Neural cell (in vitro differentiated cells): ENCODE measurements around the gene PLD2.

Experiments used
- EP300 ChIP-seq: fragments of 450-650 bp; conservative IDR thresholded peaks from 2 replicates; pipeline ENCODE4 v1.6.1; 2014; ENCODE audit warnings: antibody characterized with exemption, mild to moderate bottlenecking, moderate library complexity; ENCODE audit not compliant: poor library complexity, severe bottlenecking
- EZH2 ChIP-seq: fragments of 200-600, 300-800 bp; shearing (Covaris generic), sonication (generic); IDR thresholded peaks from 2 replicates; pipeline ENCODE4 v1.6.1; 2014; ENCODE audit warnings: antibody characterized with exemption, low read length, borderline replicate concordance, mild to moderate bottlenecking; ENCODE audit not compliant: insufficient read depth, poor library complexity, severe bottlenecking
- MXI1 ChIP-seq: fragments of 450-650 bp; conservative IDR thresholded peaks from 2 replicates; pipeline ENCODE4 v1.6.1; 2014; ENCODE audit warnings: antibody characterized with exemption, mild to moderate bottlenecking; ENCODE audit not compliant: poor library complexity, severe bottlenecking
- POLR2AphosphoS5 ChIP-seq: IDR thresholded peaks from 2 replicates; pipeline ENCODE4 v1.6.1; 2012
- RAD21 ChIP-seq: fragments of 450-650 bp; conservative IDR thresholded peaks from 2 replicates; pipeline ENCODE4 v1.6.1; 2014; ENCODE audit warnings: antibody characterized with exemption, mild to moderate bottlenecking, moderate library complexity
- SMC3 ChIP-seq: fragments of 450-650 bp; conservative IDR thresholded peaks from 2 replicates; pipeline ENCODE4 v1.6.1; 2014; ENCODE audit warnings: antibody characterized with exemption, mild to moderate bottlenecking, moderate library complexity; ENCODE audit not compliant: poor library complexity
- TAF1 ChIP-seq: IDR thresholded peaks from 2 replicates; pipeline ENCODE4 v1.6.1; 2012; ENCODE audit warnings: low read depth
- TF ChIP-seq, protein P1 (sequence below): fragments of 450-650 bp; IDR thresholded peaks from 2 replicates; pipeline ENCODE4 v1.5.1; 2014; ENCODE audit warnings: antibody characterized with exemption, mild to moderate bottlenecking, moderate library complexity; ENCODE audit not compliant: poor library complexity, severe bottlenecking
- TF ChIP-seq, protein P2 (sequence below): IDR thresholded peaks from 2 replicates; pipeline ENCODE4 v1.6.1; 2012; ENCODE audit warnings: borderline replicate concordance

DNA sequence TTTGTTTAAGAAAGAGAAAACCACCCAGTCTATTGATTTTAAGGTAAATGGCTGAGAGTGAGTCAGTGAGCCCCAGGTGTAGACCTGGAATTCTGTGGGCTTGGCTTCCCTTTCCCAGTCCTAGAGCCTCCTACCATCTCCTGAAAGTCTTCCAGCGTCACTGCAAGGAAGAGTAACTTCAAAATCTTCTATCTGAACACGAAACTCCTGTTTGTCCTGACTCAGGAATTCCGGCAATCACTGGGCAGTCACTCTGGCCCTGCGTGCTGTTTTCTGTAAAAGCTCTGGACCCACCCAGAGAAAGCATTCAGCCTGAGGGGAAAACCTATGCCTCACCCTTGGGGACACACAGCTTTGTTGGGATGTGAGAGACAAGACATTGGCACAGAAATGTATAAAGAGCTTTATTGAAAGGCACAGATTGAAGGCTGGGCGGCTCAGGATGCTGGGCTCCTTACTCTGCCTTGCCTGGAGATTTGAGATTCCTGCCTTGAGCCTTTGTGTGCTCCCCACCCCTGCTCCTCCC is 42.1 kb downstream of the PLD2 start:
- TF ChIP-seq, protein P1, sequence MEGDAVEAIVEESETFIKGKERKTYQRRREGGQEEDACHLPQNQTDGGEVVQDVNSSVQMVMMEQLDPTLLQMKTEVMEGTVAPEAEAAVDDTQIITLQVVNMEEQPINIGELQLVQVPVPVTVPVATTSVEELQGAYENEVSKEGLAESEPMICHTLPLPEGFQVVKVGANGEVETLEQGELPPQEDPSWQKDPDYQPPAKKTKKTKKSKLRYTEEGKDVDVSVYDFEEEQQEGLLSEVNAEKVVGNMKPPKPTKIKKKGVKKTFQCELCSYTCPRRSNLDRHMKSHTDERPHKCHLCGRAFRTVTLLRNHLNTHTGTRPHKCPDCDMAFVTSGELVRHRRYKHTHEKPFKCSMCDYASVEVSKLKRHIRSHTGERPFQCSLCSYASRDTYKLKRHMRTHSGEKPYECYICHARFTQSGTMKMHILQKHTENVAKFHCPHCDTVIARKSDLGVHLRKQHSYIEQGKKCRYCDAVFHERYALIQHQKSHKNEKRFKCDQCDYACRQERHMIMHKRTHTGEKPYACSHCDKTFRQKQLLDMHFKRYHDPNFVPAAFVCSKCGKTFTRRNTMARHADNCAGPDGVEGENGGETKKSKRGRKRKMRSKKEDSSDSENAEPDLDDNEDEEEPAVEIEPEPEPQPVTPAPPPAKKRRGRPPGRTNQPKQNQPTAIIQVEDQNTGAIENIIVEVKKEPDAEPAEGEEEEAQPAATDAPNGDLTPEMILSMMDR: no peak
- TF ChIP-seq SMC3 (no peak), POLR2AphosphoS5 (no peak), EZH2 (no peak), TAF1 (no peak), RAD21 (no peak), EP300 (no peak), MXI1 (no peak)
- TF ChIP-seq, protein P2, sequence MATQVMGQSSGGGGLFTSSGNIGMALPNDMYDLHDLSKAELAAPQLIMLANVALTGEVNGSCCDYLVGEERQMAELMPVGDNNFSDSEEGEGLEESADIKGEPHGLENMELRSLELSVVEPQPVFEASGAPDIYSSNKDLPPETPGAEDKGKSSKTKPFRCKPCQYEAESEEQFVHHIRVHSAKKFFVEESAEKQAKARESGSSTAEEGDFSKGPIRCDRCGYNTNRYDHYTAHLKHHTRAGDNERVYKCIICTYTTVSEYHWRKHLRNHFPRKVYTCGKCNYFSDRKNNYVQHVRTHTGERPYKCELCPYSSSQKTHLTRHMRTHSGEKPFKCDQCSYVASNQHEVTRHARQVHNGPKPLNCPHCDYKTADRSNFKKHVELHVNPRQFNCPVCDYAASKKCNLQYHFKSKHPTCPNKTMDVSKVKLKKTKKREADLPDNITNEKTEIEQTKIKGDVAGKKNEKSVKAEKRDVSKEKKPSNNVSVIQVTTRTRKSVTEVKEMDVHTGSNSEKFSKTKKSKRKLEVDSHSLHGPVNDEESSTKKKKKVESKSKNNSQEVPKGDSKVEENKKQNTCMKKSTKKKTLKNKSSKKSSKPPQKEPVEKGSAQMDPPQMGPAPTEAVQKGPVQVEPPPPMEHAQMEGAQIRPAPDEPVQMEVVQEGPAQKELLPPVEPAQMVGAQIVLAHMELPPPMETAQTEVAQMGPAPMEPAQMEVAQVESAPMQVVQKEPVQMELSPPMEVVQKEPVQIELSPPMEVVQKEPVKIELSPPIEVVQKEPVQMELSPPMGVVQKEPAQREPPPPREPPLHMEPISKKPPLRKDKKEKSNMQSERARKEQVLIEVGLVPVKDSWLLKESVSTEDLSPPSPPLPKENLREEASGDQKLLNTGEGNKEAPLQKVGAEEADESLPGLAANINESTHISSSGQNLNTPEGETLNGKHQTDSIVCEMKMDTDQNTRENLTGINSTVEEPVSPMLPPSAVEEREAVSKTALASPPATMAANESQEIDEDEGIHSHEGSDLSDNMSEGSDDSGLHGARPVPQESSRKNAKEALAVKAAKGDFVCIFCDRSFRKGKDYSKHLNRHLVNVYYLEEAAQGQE: no peak
